ENCODE results near the gene CTRB1.

Gene CTRB1

DNA sequence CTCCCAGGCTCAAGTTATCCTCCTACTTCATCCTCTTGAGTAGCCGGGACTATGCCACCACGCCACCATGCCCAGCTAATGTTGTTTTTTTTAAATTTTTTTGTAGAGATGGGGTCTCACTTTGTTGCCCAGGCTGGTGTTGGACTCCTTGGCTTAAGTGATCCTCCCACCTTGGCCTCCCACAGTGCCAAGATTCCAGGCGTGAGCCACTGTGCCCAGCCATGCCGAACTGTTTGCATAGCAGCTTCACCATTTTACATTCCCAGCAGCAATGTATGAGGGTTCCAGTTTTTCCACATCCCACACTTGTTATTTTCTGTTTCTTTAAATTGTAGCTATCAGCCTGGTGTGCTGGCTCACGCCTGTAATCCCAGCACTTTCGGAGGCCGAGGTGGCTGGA is 2.2 kb upstream of the CTRB1 start:
- H3K79me2 ChIP-seq (ENCODE audit: low read length), result no peaks in the 10 kb centered on the region
- H4K20me1 ChIP-seq (ENCODE audit: insufficient read depth, low read length), result no peaks in the 10 kb centered on the region
- H3K36me3 ChIP-seq (replicated peaks; ENCODE audit: low read depth, low read length), result no peaks in the 10 kb centered on the region
- H3K4me3 ChIP-seq (ENCODE audit: low read length), result no peak overlapping the region
- peaks cover 7% of the 10 kb centered on the region; the same call in 1 of the 2 replicates for H3K27me3 ChIP-seq (ENCODE audit: low read depth, low read length)
- no peak overlapping the region for H2AFZ ChIP-seq (ENCODE audit: low read depth, low read length)
- H3K4me2 ChIP-seq (ENCODE audit: low read length), result no peak overlapping the region
- no peak overlapping the region for H3K27ac ChIP-seq (ENCODE audit: low read length)
- H3K9ac ChIP-seq (ENCODE audit: low read length), result no peak overlapping the region
- no peak for TF ChIP-seq EZH2phosphoT487 (IDR thresholded peaks at IDR 0.05; ENCODE audit: low read depth)
- peaks cover 42% of the 10 kb centered on the region for H3K4me1 ChIP-seq (ENCODE audit: low read length)
- no peaks in the 10 kb centered on the region for H3K9me3 ChIP-seq (ENCODE audit: insufficient read depth, low read length)

GRCh38 chr16:75217389-75217851 is 1.4 kb upstream of the CTRB1 start:
- H3K9me3 ChIP-seq (ENCODE audit: insufficient read depth, low read length), result no peaks in the 10 kb centered on the region
- no peaks in the 10 kb centered on the region for H3K79me2 ChIP-seq (ENCODE audit: low read length)
- no peaks in the 10 kb centered on the region for H4K20me1 ChIP-seq (ENCODE audit: insufficient read depth, low read length)
- peak overlapping the region; percentile 65; the same call in 1 of the 2 replicates for H3K4me3 ChIP-seq (ENCODE audit: low read length)
- H3K9ac ChIP-seq (ENCODE audit: low read length), result peak overlapping the region; percentile 40; the same call in 1 of the 2 replicates
- no peaks in the 10 kb centered on the region for H3K36me3 ChIP-seq (replicated peaks; ENCODE audit: low read depth, low read length)
- peaks cover 42% of the 10 kb centered on the region for H3K4me1 ChIP-seq (ENCODE audit: low read length)
- no peak for TF ChIP-seq EZH2phosphoT487 (IDR thresholded peaks at IDR 0.05; ENCODE audit: low read depth)
- no peak for TF ChIP-seq CTCF (IDR thresholded peaks at IDR 0.05; ENCODE audit: low read depth, low read length)
- H3K27me3 ChIP-seq (ENCODE audit: low read depth, low read length), result no peaks in the 10 kb centered on the region; the same call in 1 of the 2 replicates
- no peak overlapping the region for H2AFZ ChIP-seq (ENCODE audit: low read depth, low read length)
- peak overlapping the region; percentile 84 for H3K4me2 ChIP-seq (ENCODE audit: low read length)
- H3K27ac ChIP-seq (ENCODE audit: low read length), result peak overlapping the region; percentile 65

DNA sequence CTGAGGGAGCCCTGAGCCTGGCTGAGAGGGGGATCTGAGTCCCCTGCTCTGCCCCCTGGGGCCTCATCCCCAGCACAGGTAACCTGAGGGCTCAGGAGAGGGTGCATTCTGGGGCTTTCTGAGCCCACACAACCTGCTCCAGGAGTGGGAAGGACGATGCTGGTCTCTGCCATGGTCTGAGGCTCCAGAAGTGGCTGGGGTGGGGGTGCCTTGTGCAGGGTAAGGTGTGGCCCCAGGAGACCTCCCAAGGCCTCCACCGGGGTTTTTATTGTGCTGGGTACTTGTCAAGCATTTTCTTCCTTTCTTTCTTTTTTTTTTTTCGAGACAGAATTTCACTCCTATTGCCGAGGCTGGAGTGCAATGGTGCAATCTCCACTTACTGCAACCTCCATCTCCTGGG is 300 bp downstream of the CTRB1 start:
- TF ChIP-seq CTCF (IDR thresholded peaks at IDR 0.05; ENCODE audit: low read depth, low read length) (no peak), EZH2phosphoT487 (IDR thresholded peaks at IDR 0.05; ENCODE audit: low read depth) (no peak)
- Histone ChIP-seq H3K4me1 (ENCODE audit: low read length) (peaks cover 42% of the 10 kb centered on the region), H3K27me3 (ENCODE audit: low read depth, low read length) (no peaks in the 10 kb centered on the region), H3K79me2 (ENCODE audit: low read length) (no peaks in the 10 kb centered on the region), H3K4me3 (ENCODE audit: low read length) (peak overlapping the region; percentile 65), H3K36me3 (replicated peaks; ENCODE audit: low read depth, low read length) (no peaks in the 10 kb centered on the region), H2AFZ (ENCODE audit: low read depth, low read length) (no peak overlapping the region), H3K4me2 (ENCODE audit: low read length) (peak overlapping the region; percentile 84), H3K9me3 (ENCODE audit: insufficient read depth, low read length) (no peaks in the 10 kb centered on the region), H3K9ac (ENCODE audit: low read length) (peak overlapping the region; percentile 38; the same call in 1 of the 2 replicates), H4K20me1 (ENCODE audit: insufficient read depth, low read length) (no peaks in the 10 kb centered on the region), H3K27ac (ENCODE audit: low read length) (peak overlapping the region; percentile 65; the same call in 1 of the 2 replicates)

- Histone ChIP-seq H3K4me1 (ENCODE audit: low read length) (peaks cover 42% of the 10 kb centered on the region), H3K79me2 (ENCODE audit: low read length) (no peaks in the 10 kb centered on the region), H3K9ac (ENCODE audit: low read length) (peak overlapping the region; percentile 38; the same call in 1 of the 2 replicates), H4K20me1 (ENCODE audit: insufficient read depth, low read length) (no peaks in the 10 kb centered on the region), H3K27me3 (ENCODE audit: low read depth, low read length) (0 out of 2 replicates have a peak, but pooled peaks cover 4% of the 10 kb centered on the region), H3K27ac (ENCODE audit: low read length) (peak overlapping the region; percentile 65; the same call in 1 of the 2 replicates), H3K4me2 (ENCODE audit: low read length) (peak overlapping the region; percentile 84), H3K4me3 (ENCODE audit: low read length) (peak overlapping the region; percentile 65), H2AFZ (ENCODE audit: low read depth, low read length) (no peak overlapping the region), H3K36me3 (replicated peaks; ENCODE audit: low read depth, low read length) (no peaks in the 10 kb centered on the region), H3K9me3 (ENCODE audit: insufficient read depth, low read length) (no peaks in the 10 kb centered on the region)
- TF ChIP-seq EZH2phosphoT487 (IDR thresholded peaks at IDR 0.05; ENCODE audit: low read depth) (no peak), CTCF (IDR thresholded peaks at IDR 0.05; ENCODE audit: low read depth, low read length) (no peak)
These were observed 1.1 kb downstream of the CTRB1 start for GRCh38 chr16:75219838-75220237.
